Hematopoietic multipotent progenitor cell (in vitro differentiated cells): ENCODE results near the gene S100A11. TPM values are rescaled to one million over a fixed set of nuclear protein-coding genes. Genes with fewer than 3 reads are reported as not detected.

ENCODE experiments used
- DNase-seq, 3 donors: peaks; one replicate each; pipeline ENCODE4 v3.0.0-alpha.2; 2011 to 2015; ENCODE audit warnings: low read depth in 2 of 3, low spot score in 2 of 3
- small RNA-seq: library from RNA; depleted of rRNA; stranded (forward); fragments of <200 nt; gene quantifications from one replicate; pipeline ENCODE3, GENCODE V24; 2012
- total RNA-seq: library from RNA; depleted of rRNA; stranded (reverse); fragments of >200 nt; gene quantifications from one replicate; pipeline ENCODE4 v1.2.3, GENCODE V29; 2012

Gene S100A11
- total RNA-seq, 1 donor = 34.7 TPM

DNA sequence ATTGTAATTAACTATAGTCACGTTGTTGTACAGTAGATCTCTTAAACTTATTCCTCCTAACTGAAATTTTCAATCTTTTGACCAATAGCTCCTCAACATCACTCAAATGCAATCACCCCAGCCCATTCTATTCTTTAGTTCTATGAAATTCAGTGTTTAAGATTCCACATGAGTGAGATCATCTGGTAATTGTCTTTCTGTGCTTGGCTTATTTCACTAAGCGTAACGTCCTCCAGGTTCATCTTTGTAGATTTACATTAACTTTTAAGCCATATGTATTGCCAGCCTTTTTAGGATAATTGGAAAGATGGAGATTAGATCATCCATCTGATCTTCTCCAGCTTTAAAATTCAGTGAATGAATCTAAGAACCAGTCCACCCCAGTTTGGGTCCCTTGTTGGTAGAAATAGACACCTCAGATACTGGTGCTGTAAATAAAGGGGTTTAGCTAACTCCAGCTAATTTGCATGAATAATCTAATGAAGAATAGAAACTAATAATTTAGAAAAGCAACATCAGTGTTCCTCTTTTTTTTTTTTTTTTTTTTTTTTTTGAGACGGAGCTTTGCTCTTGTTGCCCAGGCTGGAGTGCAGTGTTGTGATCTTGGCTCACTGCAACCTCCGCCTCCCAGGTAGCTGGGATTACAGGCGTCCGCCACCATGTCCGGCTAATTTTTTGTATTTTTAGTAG is 50.2 kb downstream of the S100A11 start:
- no peak for DNase-seq

DNA sequence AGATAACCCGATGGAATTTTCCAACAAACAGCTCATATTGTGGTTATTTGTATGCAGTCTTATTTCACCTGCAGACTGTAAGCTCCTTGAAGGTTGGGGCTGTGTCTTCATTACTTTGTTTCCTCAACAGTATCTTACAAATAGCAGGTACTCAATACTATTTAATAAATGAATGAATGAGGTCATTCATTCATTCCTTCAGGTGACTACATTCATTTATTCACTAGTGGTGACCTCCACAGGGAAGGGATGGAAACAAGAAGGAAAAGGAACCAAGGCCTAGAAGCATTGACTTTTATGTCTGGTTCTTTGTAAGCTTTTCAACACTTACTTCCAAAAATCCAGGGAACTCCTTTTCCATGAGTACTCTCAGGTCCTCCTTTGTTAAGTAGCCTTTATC is 51.0 kb downstream of the S100A11 start:
- no peak for DNase-seq

DNA sequence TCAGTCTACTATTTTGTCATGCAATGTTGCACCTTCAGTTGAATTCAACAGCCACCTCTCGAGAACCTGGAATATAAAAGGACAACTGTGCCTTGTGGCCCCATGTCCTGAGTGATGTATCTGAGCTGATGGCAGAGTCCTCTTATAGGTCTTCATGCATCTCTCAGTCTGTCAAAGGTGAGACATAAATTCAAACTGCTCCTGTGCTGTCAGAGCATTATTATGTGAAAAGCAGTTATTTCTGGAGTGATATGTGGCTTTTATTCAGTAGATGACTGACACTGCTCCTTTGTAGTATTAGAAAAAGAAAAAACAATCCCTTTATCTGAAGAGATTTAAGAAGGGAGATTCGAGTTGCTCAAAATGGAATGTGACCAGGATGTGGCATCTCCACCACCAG is 51.5 kb downstream of the S100A11 start:
- no peak for DNase-seq

DNA sequence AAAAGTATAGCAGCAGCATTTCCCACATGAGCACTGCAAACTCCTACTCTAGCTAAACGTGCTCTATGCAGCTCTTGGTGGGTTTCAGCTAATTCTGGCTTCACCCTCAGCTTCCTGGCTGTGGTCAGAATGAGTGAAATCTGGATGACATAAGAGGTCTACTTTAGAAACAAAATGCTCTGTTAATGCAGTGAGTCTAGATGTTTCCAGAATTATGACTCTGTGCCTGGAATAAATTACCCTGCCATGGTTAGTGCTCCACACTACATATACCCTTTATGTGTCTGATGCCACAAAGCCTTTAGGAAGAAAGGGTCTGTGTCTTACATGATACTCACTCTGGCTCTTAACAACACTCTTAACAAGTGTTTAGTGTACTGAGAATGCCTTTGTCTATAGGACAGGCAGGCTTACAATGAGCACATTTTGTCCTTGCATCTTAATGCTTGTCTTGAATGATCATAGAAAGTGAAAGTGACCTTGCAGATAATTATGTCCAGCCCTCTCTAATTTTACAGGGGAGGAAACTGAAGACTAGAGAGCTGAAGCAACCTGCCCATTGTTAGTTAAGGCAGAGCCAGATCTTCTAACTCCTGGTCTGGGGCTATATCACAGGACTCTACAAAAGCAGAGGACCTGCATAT is 52.4 kb downstream of the S100A11 start:
- peak in 1 of 3 donors; percentile 56 for DNase-seq

Small RNA genes lying within 50 kb of the gene (small RNA-seq; reads per million reads assigned to genes)
- gene SPTLC1P4 = not detected

Other genes starting within 250 kb of the S100A11 start
- gene TDRKH, start 246.5 kb downstream of the S100A11 start, total RNA-seq = 3.5 TPM
- under 0.01 TPM for gene LINGO4, start 231.6 kb downstream of the S100A11 start, total RNA-seq
- gene RORC, start 205.2 kb downstream of the S100A11 start, total RNA-seq = 0.54 TPM
- not detected for gene C2CD4D, start 197.2 kb downstream of the S100A11 start, total RNA-seq
- gene THEM5, start 183.3 kb downstream of the S100A11 start, total RNA-seq = not detected
- gene THEM4, start 127.5 kb downstream of the S100A11 start, total RNA-seq = 18.3 TPM
- gene S100A10, start 43.1 kb downstream of the S100A11 start, total RNA-seq = 12.1 TPM
- not detected for gene TCHHL1, start 52.1 kb upstream of the S100A11 start, total RNA-seq
- gene TCHH, start 78.4 kb upstream of the S100A11 start, total RNA-seq = under 0.01 TPM
- gene RPTN, start 122.2 kb upstream of the S100A11 start, total RNA-seq = not detected
- gene HRNR, start 187.2 kb upstream of the S100A11 start, total RNA-seq = under 0.01 TPM